Esophagus muscularis mucosa (tissue), 3 donors: ENCODE data around the gene NFAT5.

Experiments
- CTCF ChIP-seq, 3 experiments: fragments of 200-600 bp in 2 of 3; fragments of 450-650 bp in 1 of 3; sonication (generic) in 2 of 3; IDR thresholded peaks; one replicate each; pipeline ENCODE4 v1.5.1; 2017 to 2019; ENCODE audit warnings: antibody characterized with exemption in 3 of 3, mild to moderate bottlenecking in 2 of 3, moderate library complexity in 1 of 3
- POLR2A ChIP-seq: fragments of 450-650 bp; IDR thresholded peaks from one replicate; pipeline ENCODE4 v1.6.1; 2017; ENCODE audit warnings: antibody characterized with exemption, moderate library complexity, mild to moderate bottlenecking, low read depth
- POLR2AphosphoS5 ChIP-seq, 2 donors: sonication (generic); formaldehyde crosslinking; IDR thresholded peaks; one replicate each; pipeline ENCODE4 v1.6.1; 2017; ENCODE audit warnings: antibody characterized with exemption in 2 of 2

GRCh38 chr16:69620573-69620972, 54.8 kb downstream of the NFAT5 start:
- TF ChIP-seq CTCF (IDR thresholded peaks at IDR 0.05) (no peak), POLR2AphosphoS5 (IDR thresholded peaks at IDR 0.05) (no peak), POLR2A (no peak)
